Activated effector memory CD4-positive, alpha-beta T cell treated with anti-CD3 and anti-CD28 coated beads, Interleukin-2, amount 50 U/mL, for 16 hours (primary cell): ENCODE data around the gene TCF7L2.

Experiments used
- DNase-seq: peaks from one replicate; pipeline ENCODE4 v3.0.0-alpha.2; 2020

TCF7L2 gene

GRCh38 chr10:113187063-113187777 is 237.2 kb downstream of the TCF7L2 start:
- no peak for DNase-seq

GRCh38 chr10:113199459-113199858 is 249.4 kb downstream of the TCF7L2 start:
- DNase-seq: no peak

GRCh38 chr10:113202011-113202410 is 252.0 kb downstream of the TCF7L2 start:
- no peak for DNase-seq

GRCh38 chr10:113207924-113208323 is 257.9 kb downstream of the TCF7L2 start:
- DNase-seq: no peak

- no peak for DNase-seq
These were observed 263.0 kb downstream of the TCF7L2 start for GRCh38 chr10:113213035-113213434.

- no peak for DNase-seq
These were observed 264.3 kb downstream of the TCF7L2 start for GRCh38 chr10:113214331-113214730.

- DNase-seq: no peak
These were observed 266.1 kb downstream of the TCF7L2 start for GRCh38 chr10:113216102-113216501.
